Parathyroid adenoma (tissue), 2 donors: ENCODE data around the gene ZGRF1.

Experiments used
- H2AFZ ChIP-seq: fragments of 300-600 bp; sonication (generic); one replicate; pipeline ENCODE4 v1.7.0; 2017; ENCODE audit warnings: antibody characterized with exemption, mild to moderate bottlenecking
- H3K27ac ChIP-seq: fragments of 300-600 bp; sonication (generic); one replicate; pipeline ENCODE4 v1.7.0; 2017
- H3K27me3 ChIP-seq: fragments of 300-600 bp; sonication (generic); one replicate; pipeline ENCODE4 v1.7.0; 2017; ENCODE audit warnings: low read length; ENCODE audit not compliant: control insufficient read depth, insufficient read depth
- H3K36me3 ChIP-seq: fragments of 300-600 bp; sonication (generic); one replicate; pipeline ENCODE4 v1.7.0; 2017; ENCODE audit warnings: low read length; ENCODE audit not compliant: control insufficient read depth, insufficient read depth
- H3K4me1 ChIP-seq: fragments of 300-600 bp; sonication (generic); one replicate; pipeline ENCODE4 v1.7.0; 2017; ENCODE audit warnings: control low read depth
- H3K4me2 ChIP-seq: fragments of 300-600 bp; sonication (generic); one replicate; pipeline ENCODE4 v1.7.0; 2017; ENCODE audit warnings: low read length
- H3K4me3 ChIP-seq: fragments of 300-600 bp; sonication (generic); one replicate; pipeline ENCODE4 v1.7.0; 2017; ENCODE audit warnings: low read depth, low read length
- H3K79me2 ChIP-seq: fragments of 300-600 bp; sonication (generic); one replicate; pipeline ENCODE4 v1.7.0; 2017; ENCODE audit warnings: control low read depth
- H3K9ac ChIP-seq: fragments of 300-600 bp; sonication (generic); one replicate; pipeline ENCODE4 v1.7.0; 2017; ENCODE audit warnings: mild to moderate bottlenecking
- H3K9me3 ChIP-seq: fragments of 300-600 bp; sonication (generic); one replicate; pipeline ENCODE4 v1.7.0; 2017; ENCODE audit warnings: low read length; ENCODE audit not compliant: control insufficient read depth
- CTCF ChIP-seq: fragments of 300-600 bp; sonication (generic); IDR thresholded peaks from one replicate; pipeline ENCODE4 v1.7.0; 2017; ENCODE audit warnings: antibody characterized with exemption, mild to moderate bottlenecking
- donor health status: primary hyperparathyroidism.

ZGRF1 gene

GRCh38 chr4:112655270-112655669 is 18.6 kb upstream of the ZGRF1 start:
- Histone ChIP-seq H3K9ac (no peak overlapping the region), H3K4me3 (no peak overlapping the region), H2AFZ (no peak overlapping the region), H3K36me3 (no peaks in the 10 kb centered on the region), H3K79me2 (no peaks in the 10 kb centered on the region), H3K4me1 (no peaks in the 10 kb centered on the region), H3K27me3 (no peaks in the 10 kb centered on the region), H3K4me2 (no peak overlapping the region), H3K9me3 (no peaks in the 10 kb centered on the region), H3K27ac (no peak overlapping the region)
- no peak for TF ChIP-seq CTCF

GRCh38 chr4:112652216-112652615 is 15.5 kb upstream of the ZGRF1 start:
- Histone ChIP-seq H3K4me3 (no peak overlapping the region), H3K9ac (no peak overlapping the region), H3K9me3 (no peaks in the 10 kb centered on the region), H3K4me1 (no peaks in the 10 kb centered on the region), H3K27me3 (no peaks in the 10 kb centered on the region), H3K36me3 (no peaks in the 10 kb centered on the region), H3K4me2 (no peak overlapping the region), H2AFZ (no peak overlapping the region), H3K27ac (no peak overlapping the region), H3K79me2 (no peaks in the 10 kb centered on the region)
- TF ChIP-seq CTCF: no peak

- no peaks in the 10 kb centered on the region for H3K4me1 ChIP-seq
- no peak for TF ChIP-seq CTCF
- no peaks in the 10 kb centered on the region for H3K36me3 ChIP-seq
Measured at GRCh38 chr4:112651641-112652040, 14.9 kb upstream of the ZGRF1 start.

DNA sequence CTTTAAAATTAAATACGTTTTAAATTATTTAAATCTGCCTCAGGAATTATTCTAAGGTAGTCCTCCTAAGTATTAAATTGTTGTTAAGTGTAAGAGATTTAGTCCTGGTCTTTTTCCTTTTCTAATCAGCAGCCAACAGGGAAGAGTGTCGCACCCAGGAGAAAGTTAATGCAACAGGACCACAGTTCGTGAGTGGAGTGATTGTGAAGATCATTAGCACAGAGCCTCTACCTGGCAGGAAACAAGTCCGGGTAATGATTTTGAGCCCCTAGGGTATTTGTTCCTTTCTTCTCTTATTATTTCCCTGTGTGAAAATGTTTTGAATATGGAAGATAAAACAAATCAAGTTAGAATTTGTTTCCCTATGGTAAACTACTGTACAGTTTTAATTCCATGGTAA is 13.6 kb upstream of the ZGRF1 start:
- no peaks in the 10 kb centered on the region for H3K36me3 ChIP-seq

More at GRCh38 chr4:112651641-112652040, 14.9 kb upstream of the ZGRF1 start:
- no peaks in the 10 kb centered on the region for H3K79me2 ChIP-seq
- H3K4me2 ChIP-seq: no peak overlapping the region
- H3K9ac ChIP-seq: no peak overlapping the region
- no peak overlapping the region for H3K4me3 ChIP-seq
- H3K27ac ChIP-seq: no peak overlapping the region
- no peak overlapping the region for H2AFZ ChIP-seq
- no peaks in the 10 kb centered on the region for H3K9me3 ChIP-seq
- H3K27me3 ChIP-seq: no peaks in the 10 kb centered on the region

More for the DNA sequence above, 13.6 kb upstream of the ZGRF1 start:
- TF ChIP-seq CTCF: no peak
- H3K9ac ChIP-seq: no peak overlapping the region
- no peaks in the 10 kb centered on the region for H3K27me3 ChIP-seq
- H3K4me3 ChIP-seq: no peak overlapping the region
- H3K27ac ChIP-seq: no peak overlapping the region
- H2AFZ ChIP-seq: no peak overlapping the region
- no peaks in the 10 kb centered on the region for H3K79me2 ChIP-seq
- H3K4me2 ChIP-seq: no peak overlapping the region
- H3K9me3 ChIP-seq: no peaks in the 10 kb centered on the region
- H3K4me1 ChIP-seq: no peaks in the 10 kb centered on the region
